Esophagus (tissue), 2 donors: ENCODE data around the gene TAC3. TPM values are rescaled to one million over a fixed set of nuclear protein-coding genes. Genes with fewer than 3 reads are reported as not detected.

ENCODE experiments used
- H3K27ac ChIP-seq, 2 donors: one replicate each; pipeline ENCODE4 v1.5.1; 2013; ENCODE audit warnings: low read depth in 2 of 2, mild to moderate bottlenecking in 2 of 2, inconsistent platforms in 1 of 2, low read length in 1 of 2, moderate library complexity in 1 of 2
- H3K27me3 ChIP-seq, 2 donors: one replicate each; pipeline ENCODE4 v1.6.1; 2013; ENCODE audit warnings: low read length in 2 of 2, control low read depth in 1 of 2, mild to moderate bottlenecking in 1 of 2; ENCODE audit not compliant: insufficient read depth in 2 of 2, control insufficient read depth in 1 of 2
- H3K36me3 ChIP-seq, 2 donors: one replicate each; pipeline ENCODE4 v1.6.1; 2013; ENCODE audit warnings: low read length in 1 of 2; ENCODE audit not compliant: control insufficient read depth in 2 of 2, insufficient read depth in 2 of 2
- H3K4me1 ChIP-seq, 2 donors: one replicate each; pipeline ENCODE4 v1.6.1; 2013; ENCODE audit warnings: low read length in 1 of 2; ENCODE audit not compliant: control insufficient read depth in 2 of 2, insufficient read depth in 2 of 2
- H3K4me3 ChIP-seq, 2 donors: one replicate each; pipeline ENCODE4 v1.5.1; 2013; ENCODE audit warnings: low read length in 2 of 2, mild to moderate bottlenecking in 2 of 2, low read depth in 1 of 2, moderate library complexity in 1 of 2
- H3K9me3 ChIP-seq, 2 donors: one replicate each; pipeline ENCODE4 v1.6.1; 2013; ENCODE audit warnings: mild to moderate bottlenecking in 2 of 2, low read depth in 1 of 2, low read length in 1 of 2, moderate library complexity in 1 of 2; ENCODE audit not compliant: control insufficient read depth in 2 of 2, insufficient read depth in 1 of 2
- WGBS, 2 donors: extraction: QIAGEN DNeasy Blood & Tissue Kit; methylation state at CpG; one replicate each; pipeline ENCODE4 v1.1.7; 2013; 5-methylcytosine and 5-hydroxymethylcytosine counted together
- polyA plus RNA-seq, 2 donors: library from polyadenylated mRNA; stranded (reverse); fragments of 200-250 nt; gene quantifications; one replicate each; pipeline ENCODE4 v1.2.3, GENCODE V29; 2013
- donor health status: healthy with polysubstance abuse.
- donor health status: Bipolar disorder and iron deficiency.

Gene TAC3
- polyA plus RNA-seq, 2 donors, result 0.16 TPM; not detected in 1

- Histone ChIP-seq H3K27me3 (no peaks in the 10 kb centered on the region), H3K4me3 (no peak overlapping the region), H3K27ac (no peak overlapping the region), H3K36me3 (no peaks in the 10 kb centered on the region), H3K4me1 (peaks cover 0 to 2% of the 10 kb centered on the region in 2 donors), H3K9me3 (no peaks in the 10 kb centered on the region)
- 83 to 85% methylated on average over 9 of the region's 9 CpGs for WGBS, 2 donors
Observed at GRCh38 chr12:57039016-57039798, 22.9 kb upstream of the TAC3 start.

- no peaks in the 10 kb centered on the region for H3K9me3 ChIP-seq
- no peaks in the 10 kb centered on the region for H3K27me3 ChIP-seq
- no peaks in the 10 kb centered on the region for H3K4me1 ChIP-seq
- WGBS, 2 donors, result 71 to 77% methylated on average over 3 of the region's 3 CpGs
- no peak overlapping the region for H3K4me3 ChIP-seq
- H3K27ac ChIP-seq, result no peak overlapping the region
- H3K36me3 ChIP-seq, result no peaks in the 10 kb centered on the region
Observed at GRCh38 chr12:57037264-57037663, 20.9 kb upstream of the TAC3 start.

GRCh38 chr12:57033431-57033830, 17.1 kb upstream of the TAC3 start:
- H3K36me3 ChIP-seq, result no peaks in the 10 kb centered on the region
- H3K4me1 ChIP-seq, result peaks cover 0 to 4% of the 10 kb centered on the region in 2 donors
- H3K4me3 ChIP-seq, result no peak overlapping the region
- WGBS, 2 donors, result 54 to 71% methylated on average over 3 of the region's 3 CpGs
- H3K27me3 ChIP-seq, result no peaks in the 10 kb centered on the region
- H3K9me3 ChIP-seq, result no peaks in the 10 kb centered on the region
- H3K27ac ChIP-seq, result no peak overlapping the region

- no peaks in the 10 kb centered on the region for H3K36me3 ChIP-seq
Observed at GRCh38 chr12:57031789-57032188, 15.5 kb upstream of the TAC3 start.

GRCh38 chr12:57031138-57031725, 14.9 kb upstream of the TAC3 start:
- 16 to 20% methylated on average over 2 of the region's 2 CpGs for WGBS, 2 donors
- Histone ChIP-seq H3K4me1 (peaks cover 0 to 4% of the 10 kb centered on the region in 2 donors), H3K9me3 (no peaks in the 10 kb centered on the region), H3K4me3 (no peak overlapping the region), H3K27ac (peak overlapping the region; percentile 50 to 69), H3K36me3 (no peaks in the 10 kb centered on the region), H3K27me3 (no peaks in the 10 kb centered on the region)

More at GRCh38 chr12:57031789-57032188, 15.5 kb upstream of the TAC3 start:
- H3K27me3 ChIP-seq, result no peaks in the 10 kb centered on the region
- H3K4me3 ChIP-seq, result no peak overlapping the region
- H3K9me3 ChIP-seq, result no peaks in the 10 kb centered on the region
- no peak overlapping the region for H3K27ac ChIP-seq
- WGBS, 2 donors, result 71 to 73% methylated on average over 7 of the region's 7 CpGs
- peaks cover 0 to 4% of the 10 kb centered on the region in 2 donors for H3K4me1 ChIP-seq

GRCh38 chr12:57029457-57029856, 13.1 kb upstream of the TAC3 start:
- no peaks in the 10 kb centered on the region for H3K36me3 ChIP-seq
- no peaks in the 10 kb centered on the region for H3K9me3 ChIP-seq
- H3K27ac ChIP-seq, result no peak overlapping the region
- no peaks in the 10 kb centered on the region for H3K27me3 ChIP-seq
- no peak overlapping the region for H3K4me3 ChIP-seq
- 93% methylated on average over 7 of the region's 7 CpGs for WGBS, 2 donors
- peaks cover 0 to 4% of the 10 kb centered on the region in 2 donors for H3K4me1 ChIP-seq

- WGBS, 2 donors, result 68 to 75% methylated on average over 5 of the region's 5 CpGs
Observed at GRCh38 chr12:57027805-57028153, 11.4 kb upstream of the TAC3 start.

GRCh38 chr12:57027011-57027804, 10.9 kb upstream of the TAC3 start:
- H3K4me1 ChIP-seq, result peaks cover 0 to 4% of the 10 kb centered on the region in 2 donors
- H3K4me3 ChIP-seq, result no peak overlapping the region
- no peak overlapping the region for H3K27ac ChIP-seq
- H3K9me3 ChIP-seq, result no peaks in the 10 kb centered on the region
- H3K27me3 ChIP-seq, result no peaks in the 10 kb centered on the region
- 65 to 74% methylated on average over 13 of the region's 13 CpGs for WGBS, 2 donors
- H3K36me3 ChIP-seq, result no peaks in the 10 kb centered on the region

More at GRCh38 chr12:57027805-57028153, 11.4 kb upstream of the TAC3 start:
- H3K4me3 ChIP-seq, result no peak overlapping the region
- H3K27ac ChIP-seq, result no peak overlapping the region
- no peaks in the 10 kb centered on the region for H3K9me3 ChIP-seq
- H3K36me3 ChIP-seq, result no peaks in the 10 kb centered on the region
- H3K4me1 ChIP-seq, result peaks cover 0 to 4% of the 10 kb centered on the region in 2 donors
- no peaks in the 10 kb centered on the region for H3K27me3 ChIP-seq

- 81 to 86% methylated on average over 2 of the region's 2 CpGs for WGBS, 2 donors
Observed at GRCh38 chr12:57025196-57025595, 8.9 kb upstream of the TAC3 start.

More at GRCh38 chr12:57025196-57025595, 8.9 kb upstream of the TAC3 start:
- H3K4me1 ChIP-seq, result no peaks in the 10 kb centered on the region
- no peak overlapping the region for H3K27ac ChIP-seq
- no peaks in the 10 kb centered on the region for H3K9me3 ChIP-seq
- no peaks in the 10 kb centered on the region for H3K36me3 ChIP-seq
- H3K4me3 ChIP-seq, result no peak overlapping the region
- no peaks in the 10 kb centered on the region for H3K27me3 ChIP-seq
